BLaER1 (cell line): Measurements from ENCODE around the gene GABRG3.
"Not testable (repeated sequence)": the region's sequence is repeated elsewhere in the genome, so short reads cannot be mapped to it uniquely, and the experiment has no call there.

Experiments used
- H3K27ac ChIP-seq: shearing (Covaris generic); formaldehyde crosslinking; 2 replicates; pipeline ENCODE4 v1.8.1; 2022
- H3K27me3 ChIP-seq: shearing (Covaris generic); formaldehyde crosslinking; 2 replicates; pipeline ENCODE4 v1.8.1; 2022
- H3K36me3 ChIP-seq: shearing (Covaris generic); formaldehyde crosslinking; 2 replicates; pipeline ENCODE4 v1.8.1; 2022
- H3K4me1 ChIP-seq: shearing (Covaris generic); formaldehyde crosslinking; 2 replicates; pipeline ENCODE4 v1.8.1; 2022
- H3K4me2 ChIP-seq: shearing (Covaris generic); formaldehyde crosslinking; 2 replicates; pipeline ENCODE4 v1.8.1; 2022
- H3K4me3 ChIP-seq: shearing (Covaris generic); formaldehyde crosslinking; 2 replicates; pipeline ENCODE4 v1.8.1; 2022
- H3K9ac ChIP-seq: shearing (Covaris generic); formaldehyde crosslinking; 2 replicates; pipeline ENCODE4 v1.8.1; 2022
- H3K9me3 ChIP-seq: shearing (Covaris generic); formaldehyde crosslinking; 2 replicates; pipeline ENCODE4 v1.8.1; 2022
- H4K20me1 ChIP-seq: shearing (Covaris generic); formaldehyde crosslinking; 2 replicates; pipeline ENCODE4 v1.8.1; 2022
- Cebpa-rat ChIP-seq: shearing (Covaris generic); IDR thresholded peaks from 2 replicates; pipeline ENCODE4 v1.8.1; 2022

GABRG3 gene

GRCh38 chr15:26983822-26984221, 12.8 kb downstream of the GABRG3 start:
- H3K4me1 ChIP-seq: no peaks in the 10 kb centered on the region
- no peak for TF ChIP-seq Cebpa-rat
- H3K9me3 ChIP-seq: no peaks in the 10 kb centered on the region
- no peaks in the 10 kb centered on the region for H3K36me3 ChIP-seq
- no peak overlapping the region for H3K4me2 ChIP-seq
- no peaks in the 10 kb centered on the region for H3K27me3 ChIP-seq
- no peak overlapping the region for H3K27ac ChIP-seq
- H3K4me3 ChIP-seq: no peak overlapping the region
- no peaks in the 10 kb centered on the region for H4K20me1 ChIP-seq
- H3K9ac ChIP-seq: no peak overlapping the region

GRCh38 chr15:26985050-26985449, 14.1 kb downstream of the GABRG3 start:
- H3K4me1 ChIP-seq: no peaks in the 10 kb centered on the region
- no peaks in the 10 kb centered on the region for H4K20me1 ChIP-seq
- no peak overlapping the region for H3K9ac ChIP-seq
- H3K27me3 ChIP-seq: no peaks in the 10 kb centered on the region
- H3K9me3 ChIP-seq: no peaks in the 10 kb centered on the region
- H3K27ac ChIP-seq: no peak overlapping the region
- TF ChIP-seq Cebpa-rat: no peak
- no peak overlapping the region for H3K4me3 ChIP-seq
- no peak overlapping the region for H3K4me2 ChIP-seq
- no peaks in the 10 kb centered on the region for H3K36me3 ChIP-seq

GRCh38 chr15:26996250-26996649, 25.3 kb downstream of the GABRG3 start:
- no peaks in the 10 kb centered on the region for H3K36me3 ChIP-seq
- TF ChIP-seq Cebpa-rat: no peak

GRCh38 chr15:27003003-27003402, 32.0 kb downstream of the GABRG3 start:
- H3K27ac ChIP-seq: not testable (repeated sequence)

More at GRCh38 chr15:26996250-26996649, 25.3 kb downstream of the GABRG3 start:
- no peak overlapping the region for H3K4me2 ChIP-seq
- H4K20me1 ChIP-seq: no peaks in the 10 kb centered on the region
- H3K27me3 ChIP-seq: no peaks in the 10 kb centered on the region
- no peak overlapping the region for H3K27ac ChIP-seq
- H3K4me3 ChIP-seq: no peak overlapping the region
- no peak overlapping the region for H3K9ac ChIP-seq
- peaks cover 5% of the 10 kb centered on the region for H3K9me3 ChIP-seq
- no peaks in the 10 kb centered on the region for H3K4me1 ChIP-seq

GRCh38 chr15:27004226-27004625, 33.2 kb downstream of the GABRG3 start:
- not testable (repeated sequence) for H3K27ac ChIP-seq, H3K4me1 ChIP-seq, H3K27me3 ChIP-seq, H3K4me3 ChIP-seq, H3K4me2 ChIP-seq, H3K9ac ChIP-seq, H3K36me3 ChIP-seq, H4K20me1 ChIP-seq
- peaks cover 15% of the 10 kb centered on the region for H3K9me3 ChIP-seq

More at GRCh38 chr15:27003003-27003402, 32.0 kb downstream of the GABRG3 start:
- not testable (repeated sequence) for H3K4me2 ChIP-seq, H3K9ac ChIP-seq, H3K4me3 ChIP-seq, H3K36me3 ChIP-seq, H3K27me3 ChIP-seq, H3K4me1 ChIP-seq, H4K20me1 ChIP-seq
- peaks cover 15% of the 10 kb centered on the region for H3K9me3 ChIP-seq

- Histone ChIP-seq H3K9me3 (no peaks in the 10 kb centered on the region), H3K27ac (no peak overlapping the region), H4K20me1 (no peaks in the 10 kb centered on the region), H3K4me2 (no peak overlapping the region), H3K4me1 (no peaks in the 10 kb centered on the region), H3K4me3 (no peak overlapping the region), H3K9ac (no peak overlapping the region), H3K36me3 (no peaks in the 10 kb centered on the region), H3K27me3 (no peaks in the 10 kb centered on the region)
- no peak for TF ChIP-seq Cebpa-rat
Measured at GRCh38 chr15:27017168-27017809, 46.3 kb downstream of the GABRG3 start.

GRCh38 chr15:27019687-27020086, 48.7 kb downstream of the GABRG3 start:
- Histone ChIP-seq H3K27me3 (no peaks in the 10 kb centered on the region), H3K9me3 (no peaks in the 10 kb centered on the region), H3K4me2 (no peak overlapping the region), H4K20me1 (no peaks in the 10 kb centered on the region), H3K27ac (no peak overlapping the region), H3K9ac (no peak overlapping the region), H3K36me3 (no peaks in the 10 kb centered on the region), H3K4me3 (no peak overlapping the region), H3K4me1 (no peaks in the 10 kb centered on the region)
- no peak for TF ChIP-seq Cebpa-rat

- Histone ChIP-seq H3K36me3 (no peaks in the 10 kb centered on the region), H3K4me1 (no peaks in the 10 kb centered on the region), H3K27me3 (no peaks in the 10 kb centered on the region), H3K27ac (no peak overlapping the region), H4K20me1 (no peaks in the 10 kb centered on the region), H3K9ac (no peak overlapping the region), H3K9me3 (no peaks in the 10 kb centered on the region), H3K4me2 (no peak overlapping the region), H3K4me3 (no peak overlapping the region)
- no peak for TF ChIP-seq Cebpa-rat
Measured at GRCh38 chr15:27025481-27025966, 54.5 kb downstream of the GABRG3 start.

- TF ChIP-seq Cebpa-rat: no peak
- H3K9me3 ChIP-seq: no peaks in the 10 kb centered on the region
- H3K27ac ChIP-seq: no peak overlapping the region
- no peak overlapping the region for H3K4me2 ChIP-seq
- H4K20me1 ChIP-seq: no peaks in the 10 kb centered on the region
- no peaks in the 10 kb centered on the region for H3K36me3 ChIP-seq
- no peak overlapping the region for H3K9ac ChIP-seq
- no peaks in the 10 kb centered on the region for H3K27me3 ChIP-seq
- no peak overlapping the region for H3K4me3 ChIP-seq
- no peaks in the 10 kb centered on the region for H3K4me1 ChIP-seq
Measured at GRCh38 chr15:27027229-27027628, 56.2 kb downstream of the GABRG3 start.

GRCh38 chr15:27028858-27029477, 58.0 kb downstream of the GABRG3 start:
- no peak overlapping the region for H3K9ac ChIP-seq
- no peak overlapping the region for H3K4me3 ChIP-seq
- H3K4me1 ChIP-seq: no peaks in the 10 kb centered on the region
- H3K9me3 ChIP-seq: no peaks in the 10 kb centered on the region
- no peak overlapping the region for H3K27ac ChIP-seq
- no peaks in the 10 kb centered on the region for H3K27me3 ChIP-seq
- no peak for TF ChIP-seq Cebpa-rat
- H4K20me1 ChIP-seq: no peaks in the 10 kb centered on the region
- H3K36me3 ChIP-seq: no peaks in the 10 kb centered on the region
- no peak overlapping the region for H3K4me2 ChIP-seq

GRCh38 chr15:27036210-27036609, 65.2 kb downstream of the GABRG3 start:
- Histone ChIP-seq H3K4me3 (no peak overlapping the region), H3K27ac (no peak overlapping the region), H3K4me1 (no peaks in the 10 kb centered on the region), H3K9ac (no peak overlapping the region), H3K4me2 (no peak overlapping the region), H3K36me3 (no peaks in the 10 kb centered on the region), H4K20me1 (no peaks in the 10 kb centered on the region), H3K27me3 (no peaks in the 10 kb centered on the region), H3K9me3 (no peaks in the 10 kb centered on the region)
- TF ChIP-seq Cebpa-rat: no peak
